HG02588 (cell line): ENCODE measurements around the gene MRPL39.
A peak's percentile ranks its signal among the peaks of the same experiment; 100 is the strongest.

ENCODE experiments used
- ATAC-seq: cut with Tn5 transposase; IDR thresholded peaks from one replicate; pipeline ENCODE4 v1.9.1; 2021; ENCODE audit warnings: mild to moderate bottlenecking, moderate library complexity; ENCODE audit not compliant: unreplicated experiment

MRPL39 gene

GRCh38 chr21:25569711-25570110 lies 37.6 kb downstream of the MRPL39 start:
- ATAC-seq = no peak

- ATAC-seq = no peak
These were observed 38.2 kb downstream of the MRPL39 start for GRCh38 chr21:25569084-25569483.

- ATAC-seq = no peak
These were observed 39.0 kb downstream of the MRPL39 start for GRCh38 chr21:25568246-25568645.

GRCh38 chr21:25567472-25567871 lies 39.8 kb downstream of the MRPL39 start:
- no peak for ATAC-seq

GRCh38 chr21:25566645-25567044 lies 40.6 kb downstream of the MRPL39 start:
- ATAC-seq = no peak

GRCh38 chr21:25565272-25566211 lies 41.7 kb downstream of the MRPL39 start:
- no peak for ATAC-seq

GRCh38 chr21:25564349-25564948 lies 42.8 kb downstream of the MRPL39 start:
- no peak for ATAC-seq

GRCh38 chr21:25563361-25564116 lies 43.7 kb downstream of the MRPL39 start:
- ATAC-seq = peak; percentile 28

GRCh38 chr21:25562660-25563059 lies 44.6 kb downstream of the MRPL39 start:
- no peak for ATAC-seq

- ATAC-seq = peak; percentile 48
These were observed 45.3 kb downstream of the MRPL39 start for GRCh38 chr21:25561668-25562641.

- no peak for ATAC-seq
These were observed 46.4 kb downstream of the MRPL39 start for GRCh38 chr21:25560891-25561290.

- no peak for ATAC-seq
These were observed 47.0 kb downstream of the MRPL39 start for GRCh38 chr21:25560271-25560685.

GRCh38 chr21:25559746-25560145 lies 47.5 kb downstream of the MRPL39 start:
- ATAC-seq = no peak

- ATAC-seq = no peak
These were observed 49.2 kb downstream of the MRPL39 start for GRCh38 chr21:25558123-25558522.

- ATAC-seq = no peak
These were observed 50.1 kb downstream of the MRPL39 start for GRCh38 chr21:25557180-25557579.

GRCh38 chr21:25556091-25556490 lies 51.2 kb downstream of the MRPL39 start:
- ATAC-seq = no peak

GRCh38 chr21:25555492-25555891 lies 51.8 kb downstream of the MRPL39 start:
- ATAC-seq = no peak

GRCh38 chr21:25552856-25553255 lies 54.4 kb downstream of the MRPL39 start:
- ATAC-seq = no peak

GRCh38 chr21:25551569-25551968 lies 55.7 kb downstream of the MRPL39 start:
- no peak for ATAC-seq

- ATAC-seq = no peak
These were observed 56.7 kb downstream of the MRPL39 start for GRCh38 chr21:25550352-25551120.
